SK-N-MC (cell line): ENCODE results near the gene BIK.

Source experiments
- EZH2 ChIP-seq: fragments of 200-600 bp; sonication (generic); IDR thresholded peaks from one replicate; pipeline ENCODE4 v1.6.1; 2017; ENCODE audit warnings: antibody characterized with exemption
- FOXP2 ChIP-seq: optimal IDR thresholded peaks from 2 replicates; pipeline ENCODE3; 2011; ENCODE audit warnings: mild to moderate bottlenecking, moderate library complexity; ENCODE audit not compliant: insufficient read depth; ENCODE audit errors: extremely low read length, control extremely low read depth
- POLR2AphosphoS5 ChIP-seq: IDR thresholded peaks from 2 replicates; pipeline ENCODE4 v1.6.1; 2012; ENCODE audit warnings: mild to moderate bottlenecking, low read depth, low read length, borderline replicate concordance

GRCh38 chr22:43106302-43106701 is 4.2 kb upstream of the BIK start:
- TF ChIP-seq POLR2AphosphoS5 (no peak), EZH2 (no peak), FOXP2 (no peak)
